ENCODE data around the gene GMPPB.

GMPPB gene

DNA sequence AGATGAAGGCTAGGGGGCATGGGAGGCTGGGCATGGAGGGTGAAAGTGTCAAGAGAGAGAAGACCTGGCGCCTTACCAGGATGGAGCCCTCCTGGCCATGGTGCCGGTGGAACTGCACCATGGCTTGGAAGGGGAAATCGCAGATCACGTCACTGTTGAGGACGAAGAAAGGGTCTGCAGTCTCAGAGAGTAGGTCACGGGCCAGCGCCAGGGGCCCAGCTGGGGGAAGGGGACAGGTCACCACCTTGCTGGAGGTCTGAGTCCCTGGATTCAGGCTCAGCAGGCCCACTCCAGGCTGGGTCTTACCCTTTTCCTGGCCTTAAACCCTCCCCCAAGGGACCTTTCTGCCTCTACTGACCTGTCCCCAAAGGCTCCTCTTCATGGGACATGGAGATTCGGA, 855 bp downstream of the GMPPB start:
- DNase-seq (ENCODE audit: low read depth), result no peak
- TF ChIP-seq, protein P1, sequence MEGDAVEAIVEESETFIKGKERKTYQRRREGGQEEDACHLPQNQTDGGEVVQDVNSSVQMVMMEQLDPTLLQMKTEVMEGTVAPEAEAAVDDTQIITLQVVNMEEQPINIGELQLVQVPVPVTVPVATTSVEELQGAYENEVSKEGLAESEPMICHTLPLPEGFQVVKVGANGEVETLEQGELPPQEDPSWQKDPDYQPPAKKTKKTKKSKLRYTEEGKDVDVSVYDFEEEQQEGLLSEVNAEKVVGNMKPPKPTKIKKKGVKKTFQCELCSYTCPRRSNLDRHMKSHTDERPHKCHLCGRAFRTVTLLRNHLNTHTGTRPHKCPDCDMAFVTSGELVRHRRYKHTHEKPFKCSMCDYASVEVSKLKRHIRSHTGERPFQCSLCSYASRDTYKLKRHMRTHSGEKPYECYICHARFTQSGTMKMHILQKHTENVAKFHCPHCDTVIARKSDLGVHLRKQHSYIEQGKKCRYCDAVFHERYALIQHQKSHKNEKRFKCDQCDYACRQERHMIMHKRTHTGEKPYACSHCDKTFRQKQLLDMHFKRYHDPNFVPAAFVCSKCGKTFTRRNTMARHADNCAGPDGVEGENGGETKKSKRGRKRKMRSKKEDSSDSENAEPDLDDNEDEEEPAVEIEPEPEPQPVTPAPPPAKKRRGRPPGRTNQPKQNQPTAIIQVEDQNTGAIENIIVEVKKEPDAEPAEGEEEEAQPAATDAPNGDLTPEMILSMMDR (IDR thresholded peaks at IDR 0.05; ENCODE audit: low read depth, low read length, missing control alignments), result no peak
- H3K4me3 ChIP-seq (ENCODE audit: low read depth, low read length), result peak overlapping the region; percentile 99

DNA sequence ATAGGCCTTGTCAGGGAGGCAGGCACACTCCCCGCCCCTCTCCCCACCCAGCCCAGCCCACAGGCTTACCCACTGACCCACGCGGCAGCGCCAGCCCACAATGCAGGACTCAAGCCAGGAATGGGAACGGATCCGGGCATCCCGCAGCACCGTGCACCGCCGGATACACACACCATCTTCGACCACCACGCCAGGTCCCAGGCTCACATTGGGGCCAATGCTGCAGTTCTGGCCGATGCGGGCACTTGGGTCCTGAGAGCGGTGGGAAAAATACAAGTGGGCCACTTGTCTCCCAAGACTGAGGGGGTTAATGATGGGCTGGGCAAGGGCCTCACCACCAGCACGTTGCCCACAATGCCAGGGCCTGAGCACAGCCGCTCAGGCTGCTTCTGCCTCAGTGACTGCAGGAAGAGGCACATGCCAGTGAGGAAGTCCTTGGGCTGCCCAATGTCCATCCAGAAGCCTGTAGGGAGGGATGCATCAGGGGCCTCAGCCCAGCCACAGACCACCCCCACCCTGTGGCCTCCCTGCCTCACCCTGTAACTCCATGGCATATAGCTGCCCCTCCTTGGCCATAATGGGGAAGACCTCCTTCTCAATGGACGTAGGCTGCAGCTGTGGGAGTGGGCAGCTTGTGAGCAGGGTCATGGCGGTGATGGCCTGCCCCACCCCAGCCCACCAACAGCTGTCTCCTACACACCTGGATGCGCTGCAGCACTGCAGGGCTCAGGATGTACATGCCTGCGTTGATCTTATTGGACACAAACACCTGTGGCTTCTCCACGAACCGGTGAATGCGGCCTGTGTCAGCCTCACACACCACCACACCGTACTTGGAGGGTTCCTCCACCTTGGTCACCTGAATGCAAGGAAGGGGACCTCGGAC, 1.6 kb downstream of the GMPPB start:
- TF ChIP-seq, protein P1 (IDR thresholded peaks at IDR 0.05; ENCODE audit: low read depth, low read length, missing control alignments), result no peak
- DNase-seq (ENCODE audit: low read depth), result no peak
- peak overlapping the region; percentile 99 for H3K4me3 ChIP-seq (ENCODE audit: low read depth, low read length)

DNA sequence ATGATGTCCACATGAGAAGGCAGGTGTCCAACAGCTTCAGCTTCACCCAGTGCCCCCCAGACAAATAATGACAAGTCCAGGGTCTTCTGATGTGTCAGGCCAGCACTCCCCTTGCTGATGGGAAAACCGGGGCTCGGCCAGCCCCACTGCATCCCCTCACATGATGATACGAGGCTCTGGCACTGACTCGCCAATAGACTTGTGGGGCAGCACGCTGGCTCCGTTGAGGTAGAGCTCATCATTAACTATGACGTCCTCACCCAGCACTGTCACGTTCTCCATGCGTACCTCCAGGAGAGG, 2.2 kb downstream of the GMPPB start:
- DNase-seq (ENCODE audit: low read depth), result no peak
- TF ChIP-seq, protein P1 (IDR thresholded peaks at IDR 0.05; ENCODE audit: low read depth, low read length, missing control alignments), result no peak
- H3K4me3 ChIP-seq (ENCODE audit: low read depth, low read length), result no peak overlapping the region

DNA sequence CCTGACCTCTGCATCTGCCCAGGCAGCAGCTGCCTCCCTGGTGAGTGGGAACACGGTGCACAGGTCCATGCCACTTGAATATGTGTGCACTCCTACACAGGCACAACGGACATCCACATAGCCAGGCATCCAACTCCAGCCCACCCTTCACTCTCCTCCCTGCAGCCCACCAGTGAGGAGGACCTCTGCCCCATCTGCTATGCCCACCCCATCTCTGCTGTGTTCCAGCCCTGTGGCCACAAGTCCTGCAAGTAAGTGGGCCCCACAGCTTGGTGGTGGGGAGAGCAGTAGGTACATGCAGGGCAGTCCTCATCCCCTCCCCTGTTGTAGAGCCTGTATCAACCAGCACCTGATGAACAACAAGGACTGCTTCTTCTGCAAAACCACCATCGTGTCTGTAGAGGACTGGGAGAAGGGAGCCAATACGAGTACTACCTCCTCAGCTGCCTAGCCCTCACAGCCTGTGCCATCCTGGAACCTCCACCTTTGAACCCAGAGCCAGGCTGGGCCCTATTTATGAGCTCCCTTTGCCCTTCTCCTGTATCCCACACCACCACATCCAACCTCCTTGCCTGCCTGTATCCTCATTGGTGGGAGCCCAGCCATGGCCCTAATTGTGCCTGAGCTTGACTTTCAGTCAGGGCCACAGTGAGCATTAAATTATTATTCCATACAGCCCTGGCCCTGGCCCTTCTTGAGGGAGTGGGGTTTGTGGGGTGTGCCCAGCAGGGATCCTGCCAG, 2.7 kb downstream of the GMPPB start:
- TF ChIP-seq, protein P1 (IDR thresholded peaks at IDR 0.05; ENCODE audit: low read depth, low read length, missing control alignments), result no peak
- no peak for DNase-seq (ENCODE audit: low read depth)
- no peak overlapping the region for H3K4me3 ChIP-seq (ENCODE audit: low read depth, low read length)

DNA sequence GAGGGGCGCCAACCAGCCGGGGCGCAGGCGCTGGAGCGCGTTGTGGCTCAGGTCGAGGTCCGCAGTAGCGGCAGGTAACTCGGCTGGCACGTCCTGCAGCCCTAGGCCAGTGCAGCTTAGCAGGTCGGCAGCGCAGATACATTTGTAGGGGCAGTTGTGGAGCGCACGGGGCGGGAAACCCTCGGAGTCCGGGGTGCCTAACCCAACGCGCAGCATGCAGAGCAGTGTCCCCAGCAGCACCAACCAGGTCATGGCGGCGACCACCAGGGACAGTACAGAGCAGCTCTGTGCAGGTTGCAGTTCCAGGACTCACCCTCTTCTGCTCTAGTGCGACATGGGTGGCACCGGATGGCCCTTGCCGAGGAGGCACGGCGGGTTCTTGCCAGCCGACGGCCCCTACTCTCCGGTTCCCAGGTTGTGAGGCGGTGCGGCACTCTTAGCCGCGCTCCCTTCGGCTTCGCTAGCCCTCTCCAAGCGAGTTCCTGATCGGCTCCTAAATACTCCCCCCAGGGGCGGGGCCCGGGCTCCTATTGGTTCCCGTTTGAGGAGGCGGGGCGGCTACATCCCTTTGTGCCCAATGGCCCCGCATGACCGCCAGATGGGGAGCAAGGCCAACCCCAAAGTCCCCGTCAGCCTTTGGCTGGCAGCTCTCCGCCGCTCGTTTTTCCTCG, 4.4 kb downstream of the GMPPB start, which contains the start of gene AMIGO3:
AMIGO3 (minus strand) TSS at position 471 of the 671 bp plus-strand sequence; CDS start at position 252, 219 bp downstream.
- TF ChIP-seq, protein P1 (IDR thresholded peaks at IDR 0.05; ENCODE audit: low read depth, low read length, missing control alignments), result peak; percentile 85
- peak within 1 kb of the TSS; percentile 48 for H3K4me3 ChIP-seq (ENCODE audit: low read depth, low read length)
- DNase-seq (ENCODE audit: low read depth), result peak; percentile 58

DNA sequence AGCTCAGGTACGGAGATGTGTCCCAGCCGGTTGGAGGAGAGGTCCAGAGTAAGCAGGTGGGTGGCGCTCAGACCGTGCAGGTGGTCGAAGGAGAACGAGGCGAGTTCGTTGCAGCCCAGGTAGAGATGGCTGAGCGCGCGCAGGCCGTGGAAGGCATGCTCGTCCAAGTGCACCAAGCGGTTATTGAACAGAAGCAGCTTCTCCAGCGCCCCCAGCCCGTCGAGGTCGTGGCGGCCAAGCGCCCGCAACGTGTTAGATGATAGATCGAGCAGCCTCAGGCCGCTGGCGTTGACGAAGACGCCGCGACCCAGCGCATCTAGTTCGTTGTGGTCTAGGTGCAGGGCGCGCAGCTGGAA, 4.9 kb downstream of the GMPPB start:
- no peak for DNase-seq (ENCODE audit: low read depth)
- H3K4me3 ChIP-seq (ENCODE audit: low read depth, low read length), result peak overlapping the region; percentile 48
- TF ChIP-seq, protein P1 (IDR thresholded peaks at IDR 0.05; ENCODE audit: low read depth, low read length, missing control alignments), result no peak
